Smooth muscle cell (in vitro differentiated cells): ENCODE results near the gene CFAP99. TPM values are rescaled to one million over a fixed set of nuclear protein-coding genes. Genes with fewer than 3 reads are reported as not detected.

Experiments used
- DNase-seq: peaks from one replicate; lab custom pipeline; 2025; ENCODE audit not compliant: unreplicated experiment; lab: John Stamatoyannopoulos, UW
- H2AFZ ChIP-seq: fragments of 200-600 bp; sonication (generic); 2 replicates; pipeline ENCODE4 v1.6.0; 2016; ENCODE audit warnings: antibody characterized with exemption, low read depth, mild to moderate bottlenecking
- H3F3A ChIP-seq: fragments of 200-600 bp; sonication (generic); 2 replicates; pipeline ENCODE4 v1.6.0; 2017; ENCODE audit warnings: antibody characterized with exemption, low read depth
- H3K27ac ChIP-seq: fragments of 200-600 bp; sonication (generic); 2 replicates; pipeline ENCODE4 v1.5.1; 2016; ENCODE audit warnings: low read depth, mild to moderate bottlenecking
- H3K27me3 ChIP-seq: fragments of 200-600 bp; sonication (generic); 2 replicates; pipeline ENCODE4 v1.6.1; 2016; ENCODE audit warnings: low read depth, mild to moderate bottlenecking
- H3K36me3 ChIP-seq: fragments of 200-600 bp; sonication (generic); 2 replicates; pipeline ENCODE4 v1.5.1; 2016; ENCODE audit warnings: low read depth
- H3K4me1 ChIP-seq: fragments of 200-600 bp; sonication (generic); 2 replicates; pipeline ENCODE4 v1.5.1; 2016; ENCODE audit warnings: low read depth
- H3K4me2 ChIP-seq: fragments of 200-600 bp; sonication (generic); 2 replicates; pipeline ENCODE4 v1.6.0; 2016; ENCODE audit warnings: mild to moderate bottlenecking
- H3K4me3 ChIP-seq: fragments of 200-600 bp; sonication (generic); 2 replicates; pipeline ENCODE4 v1.5.1; 2016; ENCODE audit warnings: mild to moderate bottlenecking
- H3K79me2 ChIP-seq: fragments of 200-600 bp; sonication (generic); 2 replicates; pipeline ENCODE4 v1.6.0; 2016; ENCODE audit warnings: low read depth, mild to moderate bottlenecking
- H3K9ac ChIP-seq: fragments of 200-600 bp; sonication (generic); 2 replicates; pipeline ENCODE4 v1.6.0; 2016; ENCODE audit warnings: low read depth
- H3K9me3 ChIP-seq: fragments of 200-600 bp; sonication (generic); replicated peaks from 2 replicates; pipeline ENCODE4 v1.5.1; 2016; ENCODE audit warnings: low read depth
- H4K20me1 ChIP-seq: fragments of 200-600 bp; sonication (generic); 2 replicates; pipeline ENCODE4 v1.6.0; 2016; ENCODE audit warnings: low read depth
- CTCF ChIP-seq: fragments of 200-600 bp; sonication (generic); IDR thresholded peaks from 2 replicates; pipeline ENCODE4 v1.5.1; 2017; ENCODE audit warnings: borderline replicate concordance, mild to moderate bottlenecking, antibody characterized with exemption; ENCODE audit not compliant: insufficient read depth, poor library complexity, severe bottlenecking
- WGBS: methylation state at CpG from one replicate; pipeline ENCODE4 v1.1.7; 2016; ENCODE audit warnings: low lambda C conversion rate; 5-methylcytosine and 5-hydroxymethylcytosine counted together
- polyA plus RNA-seq: library from polyadenylated mRNA; unstranded; fragments of >200 nt; fragmentation: Nextera tagmentation; extraction: Ambion mirVana; gene quantifications from 2 replicates; pipeline ENCODE4 v1.2.1, GENCODE V29; 2016
- total RNA-seq: library from RNA; depleted of rRNA; stranded (reverse); fragments of >200 nt; gene quantifications from 2 replicates; pipeline ENCODE4 v1.2.3, GENCODE V29; 2014

Gene CFAP99
- total and polyA plus RNA-seq, 2 experiments from 2014 or later, result not detected

- peaks cover 74% of the 10 kb centered on the region for H4K20me1 ChIP-seq
- no peak overlapping the region for H2AFZ ChIP-seq
Observed at GRCh38 chr4:2507855-2508254, 89.1 kb downstream of the CFAP99 start.

GRCh38 chr4:2510351-2511259, 91.8 kb downstream of the CFAP99 start:
- no peaks in the 10 kb centered on the region for H3F3A ChIP-seq
- H2AFZ ChIP-seq, result no peak overlapping the region
- no peak for DNase-seq
- H3K27ac ChIP-seq, result no peak overlapping the region
- H3K36me3 ChIP-seq, result no peaks in the 10 kb centered on the region
- no peaks in the 10 kb centered on the region for H3K4me1 ChIP-seq
- H3K27me3 ChIP-seq, result no peaks in the 10 kb centered on the region
- H3K4me3 ChIP-seq, result no peak overlapping the region
- no peaks in the 10 kb centered on the region for H3K9me3 ChIP-seq
- WGBS, result 96% methylated on average over 13 of the region's 13 CpGs
- TF ChIP-seq CTCF, result no peak
- peaks cover 18% of the 10 kb centered on the region for H3K79me2 ChIP-seq
- H4K20me1 ChIP-seq, result peaks cover 51% of the 10 kb centered on the region
- H3K9ac ChIP-seq, result no peak overlapping the region
- no peak overlapping the region for H3K4me2 ChIP-seq

More at GRCh38 chr4:2507855-2508254, 89.1 kb downstream of the CFAP99 start:
- H3K9ac ChIP-seq, result no peak overlapping the region
- no peaks in the 10 kb centered on the region for H3K36me3 ChIP-seq
- H3K4me3 ChIP-seq, result no peak overlapping the region
- no peaks in the 10 kb centered on the region for H3K9me3 ChIP-seq
- H3K27me3 ChIP-seq, result no peaks in the 10 kb centered on the region
- no peak overlapping the region for H3K4me2 ChIP-seq
- 96% methylated on average over 7 of the region's 7 CpGs for WGBS
- no peaks in the 10 kb centered on the region for H3F3A ChIP-seq
- H3K79me2 ChIP-seq, result peaks cover 18% of the 10 kb centered on the region
- no peak for DNase-seq
- no peak for TF ChIP-seq CTCF
- H3K27ac ChIP-seq, result no peak overlapping the region
- H3K4me1 ChIP-seq, result no peaks in the 10 kb centered on the region

- H3K4me1 ChIP-seq, result no peaks in the 10 kb centered on the region
- no peak overlapping the region for H3K4me3 ChIP-seq
- H4K20me1 ChIP-seq, result peaks cover 40% of the 10 kb centered on the region
- H2AFZ ChIP-seq, result no peak overlapping the region
- H3K9me3 ChIP-seq, result no peaks in the 10 kb centered on the region
- no peak for TF ChIP-seq CTCF
- H3K27ac ChIP-seq, result no peak overlapping the region
- H3K27me3 ChIP-seq, result no peaks in the 10 kb centered on the region
- peaks cover 18% of the 10 kb centered on the region for H3K79me2 ChIP-seq
- WGBS, result 85% methylated on average over 9 of the region's 9 CpGs
- H3K4me2 ChIP-seq, result no peak overlapping the region
- DNase-seq, result no peak
- H3K36me3 ChIP-seq, result no peaks in the 10 kb centered on the region
- no peaks in the 10 kb centered on the region for H3F3A ChIP-seq
- H3K9ac ChIP-seq, result no peak overlapping the region
Observed at GRCh38 chr4:2511645-2512131, 92.9 kb downstream of the CFAP99 start.

Other genes starting within 250 kb of the CFAP99 start
- gene HAUS3, start 176.8 kb upstream of the CFAP99 start, total RNA-seq, result 15.1 and 16.2 TPM in 2 replicates
- 8.7 and 13.4 TPM in 2 replicates for gene HAUS3, start 176.8 kb upstream of the CFAP99 start, polyA plus RNA-seq
- gene POLN, start 176.8 kb upstream of the CFAP99 start, total RNA-seq, result 0.63 and 3.0 TPM in 2 replicates
- gene POLN, start 176.8 kb upstream of the CFAP99 start, polyA plus RNA-seq, result 0.35 and 2.0 TPM in 2 replicates
- 26.8 and 28.2 TPM in 2 replicates for gene MXD4, start 156.8 kb upstream of the CFAP99 start, total RNA-seq
- 81.8 and 87.6 TPM in 2 replicates for gene MXD4, start 156.8 kb upstream of the CFAP99 start, polyA plus RNA-seq
- gene ZFYVE28, start 310 bp upstream of the CFAP99 start, total RNA-seq, result 0.09 and 0.22 TPM in 2 replicates
- gene ZFYVE28, start 310 bp upstream of the CFAP99 start, polyA plus RNA-seq, result 0.26 TPM in 1 of 2 replicates, not detected in the other
- gene RNF4, start 50.2 kb downstream of the CFAP99 start, total RNA-seq, result 47.3 and 52.5 TPM in 2 replicates
- gene RNF4, start 50.2 kb downstream of the CFAP99 start, polyA plus RNA-seq, result 47.8 and 51.6 TPM in 2 replicates
- gene FAM193A, start 117.7 kb downstream of the CFAP99 start, total RNA-seq, result 7.8 and 12.2 TPM in 2 replicates
- gene FAM193A, start 117.7 kb downstream of the CFAP99 start, polyA plus RNA-seq, result 8.3 and 12.7 TPM in 2 replicates